NB4 (cell line): ENCODE measurements around the gene PRRX2.

Source experiments
- MYC ChIP-seq: IDR thresholded peaks from 2 replicates; pipeline ENCODE4 v1.6.1; 2011; ENCODE audit warnings: low read depth, low read length
- POLR2A ChIP-seq: IDR thresholded peaks from 2 replicates; pipeline ENCODE4 v1.6.1; 2011; ENCODE audit warnings: mild to moderate bottlenecking; ENCODE audit not compliant: insufficient read length; ENCODE audit errors: extremely low read depth
- TF ChIP-seq, protein P1 (sequence below): IDR thresholded peaks from one replicate; pipeline ENCODE4 v1.5.1; 2012; ENCODE audit warnings: low read depth, low read length

DNA sequence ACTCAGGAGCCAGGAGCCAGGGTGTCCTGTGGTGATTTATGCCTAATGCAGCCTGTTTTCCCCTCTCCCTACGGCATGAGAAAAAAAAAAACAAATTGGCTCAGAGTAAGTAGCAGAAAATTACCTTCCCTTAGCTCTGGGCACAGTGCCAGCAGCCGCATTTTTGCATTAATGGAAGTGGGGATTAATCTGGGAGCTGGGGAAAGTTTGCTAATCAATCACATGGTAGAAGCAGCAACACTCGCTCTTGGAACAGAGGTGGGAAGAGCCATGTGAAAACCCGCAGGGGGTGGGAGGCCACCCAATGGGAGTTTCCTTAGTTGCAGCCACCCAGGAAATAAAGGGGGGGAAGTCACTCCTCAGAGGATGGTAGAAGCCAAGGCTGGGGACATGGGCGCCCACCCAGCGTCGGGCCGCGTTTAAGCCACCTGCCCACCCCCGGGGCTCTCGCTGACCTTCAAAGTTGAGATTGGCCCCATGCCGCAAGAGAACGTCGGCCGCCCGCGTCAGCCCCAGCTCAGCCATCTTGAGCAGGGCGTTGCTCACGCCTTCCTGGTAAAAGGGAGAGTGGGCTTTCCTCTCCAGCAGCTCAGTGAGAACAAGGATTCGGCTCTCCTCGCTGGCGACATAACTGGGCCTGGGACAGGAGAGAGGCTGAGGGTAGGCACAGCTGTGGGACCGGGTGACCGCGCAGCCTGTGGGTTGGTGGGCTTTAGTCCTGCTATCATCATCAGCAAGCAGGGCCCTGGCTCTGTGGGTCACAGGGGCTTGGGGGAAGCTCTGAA is 25.2 kb upstream of the PRRX2 start:
- TF ChIP-seq, protein P1, sequence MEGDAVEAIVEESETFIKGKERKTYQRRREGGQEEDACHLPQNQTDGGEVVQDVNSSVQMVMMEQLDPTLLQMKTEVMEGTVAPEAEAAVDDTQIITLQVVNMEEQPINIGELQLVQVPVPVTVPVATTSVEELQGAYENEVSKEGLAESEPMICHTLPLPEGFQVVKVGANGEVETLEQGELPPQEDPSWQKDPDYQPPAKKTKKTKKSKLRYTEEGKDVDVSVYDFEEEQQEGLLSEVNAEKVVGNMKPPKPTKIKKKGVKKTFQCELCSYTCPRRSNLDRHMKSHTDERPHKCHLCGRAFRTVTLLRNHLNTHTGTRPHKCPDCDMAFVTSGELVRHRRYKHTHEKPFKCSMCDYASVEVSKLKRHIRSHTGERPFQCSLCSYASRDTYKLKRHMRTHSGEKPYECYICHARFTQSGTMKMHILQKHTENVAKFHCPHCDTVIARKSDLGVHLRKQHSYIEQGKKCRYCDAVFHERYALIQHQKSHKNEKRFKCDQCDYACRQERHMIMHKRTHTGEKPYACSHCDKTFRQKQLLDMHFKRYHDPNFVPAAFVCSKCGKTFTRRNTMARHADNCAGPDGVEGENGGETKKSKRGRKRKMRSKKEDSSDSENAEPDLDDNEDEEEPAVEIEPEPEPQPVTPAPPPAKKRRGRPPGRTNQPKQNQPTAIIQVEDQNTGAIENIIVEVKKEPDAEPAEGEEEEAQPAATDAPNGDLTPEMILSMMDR = no peak
- no peak for TF ChIP-seq POLR2A
- TF ChIP-seq MYC = no peak
